ENCODE measurements around the gene TMEM250.

TMEM250 gene

DNA sequence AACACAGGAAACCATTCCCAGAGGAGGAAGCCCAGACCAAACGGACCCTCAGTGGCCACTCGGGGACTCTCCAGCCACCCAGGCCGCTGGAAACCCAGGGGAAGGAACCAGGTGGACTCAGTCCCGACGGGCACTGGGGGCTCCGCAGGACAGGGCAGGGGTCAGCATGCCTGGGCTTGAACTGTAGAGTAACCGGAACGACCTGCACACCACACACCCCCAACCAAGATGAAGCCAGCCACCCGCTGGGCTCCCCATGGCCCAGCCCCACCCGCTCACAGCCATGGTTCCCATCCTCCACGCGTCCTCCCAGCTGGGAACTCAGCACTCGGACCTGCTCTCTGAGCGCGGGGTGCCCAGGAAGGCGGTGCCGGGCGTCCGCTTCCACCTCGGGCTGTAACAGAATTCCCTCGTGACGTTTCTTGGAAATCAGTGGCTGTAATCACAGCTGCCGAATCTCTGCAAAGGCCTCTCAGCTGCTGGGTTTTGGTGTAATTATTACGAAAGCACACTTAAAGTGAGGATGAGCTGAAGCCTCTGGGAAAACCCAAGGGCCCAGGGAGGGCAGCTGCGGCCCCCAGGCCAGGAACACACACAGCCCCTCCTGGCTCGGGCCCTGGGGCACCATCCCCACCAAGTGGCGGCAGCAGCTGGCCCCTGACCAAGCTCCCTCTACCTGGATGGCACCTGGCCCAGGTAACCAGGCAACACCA lies 37.4 kb downstream of the TMEM250 start:
- DNase-seq = no peak

DNA sequence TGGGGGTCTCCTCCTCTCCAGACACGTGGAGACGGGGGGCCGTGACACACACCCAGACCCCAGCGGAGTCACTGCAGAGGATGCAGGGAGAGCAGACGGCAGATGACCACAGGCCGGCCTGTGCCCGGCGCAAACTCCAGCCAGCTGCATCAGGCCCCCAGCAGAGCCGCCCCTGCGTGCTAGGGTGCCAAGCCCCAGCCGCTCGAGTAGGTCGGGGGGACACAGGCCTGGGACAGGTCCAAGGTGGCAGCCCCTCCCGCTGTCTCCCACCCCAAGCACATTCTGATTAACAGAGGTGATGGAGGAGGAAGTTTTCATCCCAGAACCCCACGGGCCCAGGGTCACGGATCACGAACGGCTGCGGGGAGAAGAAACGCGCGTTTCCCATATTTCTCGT lies 38.0 kb downstream of the TMEM250 start:
- no peak for DNase-seq

DNA sequence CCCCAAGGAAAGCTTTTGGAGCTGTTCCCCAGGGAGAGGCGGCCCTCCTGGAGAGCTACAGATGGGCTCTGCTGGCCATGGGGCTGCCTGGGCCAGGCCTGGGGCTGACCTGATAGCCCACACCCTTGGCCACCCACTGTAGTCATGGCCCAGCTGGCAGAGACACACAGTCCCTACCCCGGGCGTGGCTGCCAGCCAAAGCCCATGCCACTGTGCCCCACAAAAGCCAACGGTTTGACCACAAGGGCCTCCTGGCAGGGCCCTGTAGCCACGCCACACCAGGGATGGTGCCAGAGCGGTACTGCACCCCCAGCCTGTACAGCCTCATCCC lies 38.8 kb downstream of the TMEM250 start:
- DNase-seq = no peak

DNA sequence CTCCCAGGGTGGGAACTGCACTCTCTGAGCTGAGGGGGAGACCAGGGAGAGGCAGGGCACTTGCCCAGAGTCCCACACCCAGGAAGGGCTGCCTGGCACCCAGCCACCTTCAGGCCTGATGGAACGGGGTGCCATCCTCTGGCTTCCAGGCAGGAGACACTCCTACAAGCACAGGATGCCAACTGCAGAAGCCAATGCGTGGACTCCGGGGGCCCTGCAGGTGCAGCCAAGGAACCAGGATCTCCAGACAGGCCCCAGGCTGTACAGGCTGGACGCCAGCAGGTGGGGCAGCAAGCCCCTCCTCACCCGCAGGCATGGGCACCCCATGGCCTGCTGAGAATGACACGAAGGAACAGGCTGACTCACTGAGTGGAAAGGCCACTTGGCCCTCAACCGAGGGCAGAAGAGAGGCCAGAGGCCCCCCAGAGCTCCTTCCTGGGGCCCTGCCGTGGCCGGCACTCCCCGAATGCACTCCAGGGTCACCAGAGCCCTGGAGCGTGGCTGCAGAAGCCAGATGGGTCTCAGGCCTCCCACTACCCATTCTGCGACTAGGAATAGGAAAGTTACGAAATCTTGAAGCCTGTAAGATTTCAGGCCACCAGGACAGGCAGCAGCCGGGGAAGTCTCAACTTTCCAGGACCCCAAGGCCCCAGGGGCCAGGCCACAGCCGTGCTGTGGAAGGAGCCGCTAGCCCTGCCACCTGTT lies 39.3 kb downstream of the TMEM250 start:
- no peak for DNase-seq

- DNase-seq = no peak
Observed at GRCh38 chr9:136078498-136079011, 40.1 kb downstream of the TMEM250 start.

GRCh38 chr9:136078024-136078423 lies 40.7 kb downstream of the TMEM250 start:
- no peak for DNase-seq

GRCh38 chr9:136077491-136077890 lies 41.2 kb downstream of the TMEM250 start:
- DNase-seq = no peak

GRCh38 chr9:136075881-136076678 lies 42.6 kb downstream of the TMEM250 start:
- no peak for DNase-seq

DNA sequence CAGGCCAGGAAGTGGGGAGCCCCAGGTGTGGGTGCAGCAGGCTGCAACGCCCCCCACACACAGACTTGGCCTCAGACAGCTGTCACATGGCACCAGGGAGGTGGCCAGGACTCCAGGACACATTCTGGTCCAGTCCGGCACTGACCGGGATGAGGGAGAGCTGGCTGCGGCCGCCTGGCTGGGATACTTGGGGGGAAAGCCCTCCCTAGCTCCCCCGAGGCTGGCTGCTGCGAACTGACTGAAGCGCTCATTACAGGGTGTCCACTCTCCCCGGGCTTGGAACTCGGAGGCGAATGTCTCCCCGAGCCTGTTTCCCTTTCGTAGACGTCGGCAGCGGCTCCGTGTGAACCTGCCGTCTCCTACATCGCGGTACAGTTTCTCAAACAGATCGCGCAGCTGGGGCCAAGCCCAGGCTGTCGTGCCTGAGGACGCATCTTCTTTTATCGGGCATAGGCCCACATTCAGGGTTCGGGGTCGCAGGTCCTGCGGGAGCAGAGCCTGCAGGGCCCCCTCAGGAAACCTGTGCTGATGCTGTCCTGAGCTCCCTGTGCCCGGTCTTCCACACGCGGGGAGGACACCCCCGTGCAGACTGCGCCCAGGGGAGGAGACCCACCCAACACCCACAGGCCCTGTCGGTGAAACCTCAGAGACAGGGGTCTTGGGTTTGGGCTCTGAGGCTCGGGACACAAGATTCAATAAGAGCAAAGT lies 43.4 kb downstream of the TMEM250 start:
- DNase-seq = no peak

GRCh38 chr9:136074706-136075105 lies 44.0 kb downstream of the TMEM250 start:
- no peak for DNase-seq
